Cardiac fibroblast (primary cell): ENCODE measurements around the gene SLC6A6.

Experiments
- DNase-seq, 2 donors: peaks; one replicate each; pipeline versions ENCODE4 v3.0.0 to v3.0.0-alpha.2; 2010; ENCODE audit warnings: low read depth in 2 of 2
- H3K4me3 ChIP-seq, 2 donors: replicated peaks in 1 of 2; 1 replicate in 1 of 2; 2 replicates in 1 of 2; pipeline ENCODE4 v1.5.1; 2011; ENCODE audit warnings: low read depth in 2 of 2, low read length in 2 of 2, mild to moderate bottlenecking in 2 of 2, moderate library complexity in 1 of 2
- TF ChIP-seq, protein P1 (sequence below): IDR thresholded peaks from one replicate; pipeline ENCODE4 v1.5.1; 2011; ENCODE audit warnings: low read depth, mild to moderate bottlenecking, low read length, inconsistent platforms

Gene SLC6A6

DNA sequence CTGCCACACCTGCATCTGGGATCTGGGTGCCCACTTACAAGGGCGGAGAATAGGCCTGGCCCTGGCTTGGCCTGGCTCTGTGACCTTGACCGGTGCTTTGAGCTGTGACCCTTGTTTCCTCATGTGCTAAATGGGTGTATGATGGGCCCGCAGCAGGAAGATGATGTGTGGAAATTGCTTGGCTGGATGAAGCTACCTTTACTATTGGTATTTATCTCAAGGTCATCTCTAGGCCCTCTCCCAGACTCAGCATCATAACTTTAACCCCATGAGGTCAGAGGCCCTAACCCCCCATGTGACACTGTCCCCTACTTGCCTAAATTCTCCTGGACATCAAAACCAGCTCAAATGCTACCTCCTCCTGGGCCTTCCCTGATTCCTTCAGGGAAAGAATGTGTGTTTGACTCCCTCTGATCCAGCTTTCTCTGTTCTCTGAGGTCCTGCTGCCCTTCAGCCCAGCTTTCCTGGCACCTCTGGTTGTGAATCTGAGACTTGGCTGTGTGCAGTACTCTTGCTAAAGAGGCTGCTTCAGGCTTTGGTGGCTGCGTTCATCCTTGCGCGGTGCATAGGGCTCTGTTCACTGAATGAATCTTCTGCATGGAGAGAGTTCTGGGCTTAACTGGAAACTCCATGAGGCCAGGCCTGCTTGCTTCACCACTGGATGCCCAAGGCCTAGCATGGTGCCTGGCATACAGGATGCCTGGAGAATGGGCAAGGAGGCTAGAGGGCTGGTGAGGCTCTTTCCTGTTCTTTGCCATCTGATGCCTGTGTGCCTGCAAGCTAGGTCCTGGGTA lies 25.2 kb upstream of the SLC6A6 start:
- DNase-seq, result no peak
- TF ChIP-seq, protein P1, sequence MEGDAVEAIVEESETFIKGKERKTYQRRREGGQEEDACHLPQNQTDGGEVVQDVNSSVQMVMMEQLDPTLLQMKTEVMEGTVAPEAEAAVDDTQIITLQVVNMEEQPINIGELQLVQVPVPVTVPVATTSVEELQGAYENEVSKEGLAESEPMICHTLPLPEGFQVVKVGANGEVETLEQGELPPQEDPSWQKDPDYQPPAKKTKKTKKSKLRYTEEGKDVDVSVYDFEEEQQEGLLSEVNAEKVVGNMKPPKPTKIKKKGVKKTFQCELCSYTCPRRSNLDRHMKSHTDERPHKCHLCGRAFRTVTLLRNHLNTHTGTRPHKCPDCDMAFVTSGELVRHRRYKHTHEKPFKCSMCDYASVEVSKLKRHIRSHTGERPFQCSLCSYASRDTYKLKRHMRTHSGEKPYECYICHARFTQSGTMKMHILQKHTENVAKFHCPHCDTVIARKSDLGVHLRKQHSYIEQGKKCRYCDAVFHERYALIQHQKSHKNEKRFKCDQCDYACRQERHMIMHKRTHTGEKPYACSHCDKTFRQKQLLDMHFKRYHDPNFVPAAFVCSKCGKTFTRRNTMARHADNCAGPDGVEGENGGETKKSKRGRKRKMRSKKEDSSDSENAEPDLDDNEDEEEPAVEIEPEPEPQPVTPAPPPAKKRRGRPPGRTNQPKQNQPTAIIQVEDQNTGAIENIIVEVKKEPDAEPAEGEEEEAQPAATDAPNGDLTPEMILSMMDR, result no peak
- H3K4me3 ChIP-seq, result no peak overlapping the region

DNA sequence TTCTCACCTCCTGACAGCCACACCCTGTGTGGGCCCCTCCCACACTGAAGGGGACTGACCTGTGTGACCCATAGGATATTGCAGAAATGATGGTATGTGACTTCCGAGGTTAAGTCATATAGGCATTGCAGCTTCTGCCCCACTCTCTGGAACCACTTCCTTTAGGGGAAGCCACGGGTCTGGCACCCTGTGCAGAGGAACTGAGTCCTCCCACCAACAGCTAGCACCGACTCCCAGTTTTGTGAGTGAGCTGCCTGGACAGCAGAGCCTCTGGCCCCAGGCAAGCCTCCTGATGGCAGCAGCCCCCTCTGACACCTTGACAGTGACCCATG lies 24.6 kb upstream of the SLC6A6 start:
- no peak for DNase-seq
- no peak overlapping the region for H3K4me3 ChIP-seq
- TF ChIP-seq, protein P1, result no peak

DNA sequence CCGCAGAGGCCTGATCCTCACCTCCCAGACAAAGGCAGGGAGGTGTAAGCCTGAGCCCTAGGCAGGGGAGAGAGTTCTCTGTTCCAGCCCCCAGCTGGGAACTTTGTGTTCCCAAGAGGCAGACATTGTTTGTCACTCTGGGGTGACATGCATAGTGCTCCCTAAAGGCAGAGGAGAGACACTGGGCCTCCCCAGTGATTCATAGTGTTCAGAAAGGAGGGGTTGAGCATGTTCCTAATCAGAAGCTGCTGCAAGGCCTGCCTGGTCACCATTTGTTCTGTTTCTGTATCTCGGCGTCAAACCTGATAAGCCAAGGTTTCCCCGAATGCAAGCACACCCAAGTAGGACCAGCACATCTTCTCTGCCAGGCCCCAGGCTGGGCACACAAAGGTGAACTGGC lies 24.0 kb upstream of the SLC6A6 start:
- peak in 1 of 2 donors; percentile 33 for DNase-seq
- TF ChIP-seq, protein P1, result no peak
- no peak overlapping the region for H3K4me3 ChIP-seq

DNA sequence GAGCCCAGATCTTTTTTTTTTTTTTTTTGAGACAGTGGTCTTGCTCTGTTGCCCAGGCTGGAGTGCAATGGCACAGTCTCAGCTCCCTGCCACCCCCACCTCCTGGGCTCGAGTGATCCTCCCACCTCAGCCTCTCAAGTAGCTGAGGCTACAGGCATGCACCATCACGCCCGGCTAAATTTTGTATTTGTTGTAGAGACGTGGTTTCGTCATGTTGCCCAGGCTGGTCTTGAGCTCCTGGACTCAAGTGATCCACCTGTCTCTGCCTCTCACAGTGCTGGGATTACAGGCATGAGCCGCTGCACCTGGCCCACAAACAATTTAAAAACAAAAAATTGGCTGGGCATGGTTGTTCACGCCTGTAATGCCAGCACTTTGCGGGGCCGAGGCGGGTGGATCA lies 22.6 kb upstream of the SLC6A6 start:
- no peak overlapping the region for H3K4me3 ChIP-seq
- TF ChIP-seq, protein P1, result no peak
- DNase-seq, result no peak

DNA sequence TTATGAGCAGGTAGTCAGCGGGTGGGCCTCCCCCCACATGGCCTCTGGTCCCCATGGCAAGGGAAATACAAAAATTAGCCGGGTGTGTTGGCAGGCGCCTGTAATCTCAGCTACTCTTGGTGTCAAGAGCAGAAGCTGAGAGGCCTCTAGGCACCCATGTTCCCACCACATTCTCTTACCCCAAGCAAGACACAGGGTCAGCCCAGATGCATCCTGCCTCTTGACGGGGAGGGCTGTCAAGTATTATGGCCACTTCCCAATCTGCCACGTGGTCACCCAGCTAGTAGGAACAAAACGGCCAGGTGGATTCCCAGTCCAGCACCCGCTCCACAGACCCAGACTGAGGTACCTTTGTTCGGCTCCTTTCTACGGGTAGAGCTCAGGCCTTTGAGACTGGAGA lies 16.2 kb upstream of the SLC6A6 start:
- TF ChIP-seq, protein P1, result no peak
- DNase-seq, result no peak
- H3K4me3 ChIP-seq, result no peak overlapping the region

DNA sequence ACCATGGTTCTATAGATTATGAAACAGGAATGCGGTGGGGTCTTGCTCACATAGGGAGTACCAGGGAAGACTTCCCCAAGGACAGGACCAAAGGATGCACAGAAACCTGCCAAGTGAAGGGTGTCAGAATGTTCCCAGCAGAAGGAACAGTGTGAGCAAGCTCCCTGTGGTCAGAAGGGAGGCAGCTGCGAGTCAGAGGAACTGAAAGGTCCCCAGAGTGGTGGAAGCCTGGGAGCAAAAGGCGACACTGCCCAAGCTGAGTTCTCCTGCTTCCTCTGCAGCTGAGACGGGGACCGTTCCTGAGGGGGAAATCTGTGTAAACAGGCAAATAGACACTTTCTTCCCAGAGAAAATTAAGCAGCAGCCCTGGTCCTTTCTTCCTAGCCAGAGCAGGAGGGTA lies 14.2 kb upstream of the SLC6A6 start:
- no peak for DNase-seq
- TF ChIP-seq, protein P1, result no peak
- H3K4me3 ChIP-seq, result no peak overlapping the region

DNA sequence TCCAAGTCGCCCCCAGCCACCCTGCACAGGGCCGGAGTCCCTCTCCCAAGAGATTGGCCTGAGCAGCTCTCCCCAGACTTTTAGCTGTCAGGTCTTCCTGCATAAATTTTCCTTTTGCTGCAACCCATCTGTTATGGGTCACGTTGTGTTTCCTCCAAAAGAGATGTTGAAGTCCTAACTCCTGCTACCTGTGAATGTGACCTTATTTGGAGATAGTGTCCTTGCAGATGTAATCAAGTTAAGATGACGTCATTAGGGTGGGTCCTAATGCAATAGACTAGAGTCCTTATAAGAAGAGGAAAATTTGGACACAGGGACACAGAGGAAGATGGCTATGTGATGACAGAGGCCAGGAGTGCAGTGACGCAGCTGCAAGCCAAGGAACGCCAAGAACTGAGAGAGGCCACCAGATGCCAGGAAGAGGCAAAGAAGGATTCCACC lies 13.2 kb upstream of the SLC6A6 start:
- H3K4me3 ChIP-seq, result no peak overlapping the region
- TF ChIP-seq, protein P1, result no peak
- DNase-seq, result no peak
